ENCODE measurements around the gene FIBP. TPM values are rescaled to one million over a fixed set of nuclear protein-coding genes. Genes with fewer than 3 reads are reported as not detected.

Gene FIBP
- total and polyA plus RNA-seq, 9 donors: 47.1 to 63.8 (median 59.2) TPM

- no peak overlapping the region for H3K27ac ChIP-seq (ENCODE audit: low read length)
- H3K36me3 ChIP-seq (ENCODE audit: control insufficient read depth, insufficient read depth, low read length): peaks cover 21% of the 10 kb centered on the region
- H3K27me3 ChIP-seq (ENCODE audit: control insufficient read depth, insufficient read depth, low read length): peaks cover 4% of the 10 kb centered on the region
- H3K9me3 ChIP-seq (replicated peaks; ENCODE audit: control insufficient read depth, low read depth, low read length): no peaks in the 10 kb centered on the region
- no peak for DNase-seq
- 40% methylated on average over 2 of the region's 7 CpGs for WGBS (ENCODE audit: insufficient coverage)
- H3K4me3 ChIP-seq (ENCODE audit: low read length): no peak overlapping the region
- H3K4me1 ChIP-seq (ENCODE audit: control insufficient read depth, insufficient read depth, low read length): peaks cover 60% of the 10 kb centered on the region
These were observed 28.1 kb upstream of the FIBP start for GRCh38 chr11:65916391-65916790.

DNA sequence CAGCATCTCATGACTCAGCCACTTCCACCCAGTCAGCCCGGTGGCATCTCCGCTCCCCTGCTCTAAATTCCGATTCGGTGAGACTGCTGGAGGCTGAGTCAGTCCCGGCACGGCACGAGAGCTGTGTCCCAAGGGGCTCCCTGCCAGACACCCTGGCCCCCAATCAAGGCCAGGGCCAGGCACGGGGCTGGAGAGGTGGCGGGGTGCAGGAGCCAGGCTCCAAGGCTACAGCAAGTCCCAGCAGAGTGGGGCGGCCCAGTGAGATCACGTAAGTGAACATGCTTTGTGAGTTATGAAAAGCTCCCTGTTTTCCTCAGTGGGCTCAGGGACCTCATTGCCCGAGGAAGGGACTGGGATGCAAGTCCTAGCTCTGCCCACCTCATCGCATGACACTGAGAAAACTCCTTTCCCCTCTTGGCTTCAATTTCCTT is 27.6 kb upstream of the FIBP start:
- H3K4me3 ChIP-seq (ENCODE audit: low read length): no peak overlapping the region
- peak; percentile 42 for DNase-seq

DNA sequence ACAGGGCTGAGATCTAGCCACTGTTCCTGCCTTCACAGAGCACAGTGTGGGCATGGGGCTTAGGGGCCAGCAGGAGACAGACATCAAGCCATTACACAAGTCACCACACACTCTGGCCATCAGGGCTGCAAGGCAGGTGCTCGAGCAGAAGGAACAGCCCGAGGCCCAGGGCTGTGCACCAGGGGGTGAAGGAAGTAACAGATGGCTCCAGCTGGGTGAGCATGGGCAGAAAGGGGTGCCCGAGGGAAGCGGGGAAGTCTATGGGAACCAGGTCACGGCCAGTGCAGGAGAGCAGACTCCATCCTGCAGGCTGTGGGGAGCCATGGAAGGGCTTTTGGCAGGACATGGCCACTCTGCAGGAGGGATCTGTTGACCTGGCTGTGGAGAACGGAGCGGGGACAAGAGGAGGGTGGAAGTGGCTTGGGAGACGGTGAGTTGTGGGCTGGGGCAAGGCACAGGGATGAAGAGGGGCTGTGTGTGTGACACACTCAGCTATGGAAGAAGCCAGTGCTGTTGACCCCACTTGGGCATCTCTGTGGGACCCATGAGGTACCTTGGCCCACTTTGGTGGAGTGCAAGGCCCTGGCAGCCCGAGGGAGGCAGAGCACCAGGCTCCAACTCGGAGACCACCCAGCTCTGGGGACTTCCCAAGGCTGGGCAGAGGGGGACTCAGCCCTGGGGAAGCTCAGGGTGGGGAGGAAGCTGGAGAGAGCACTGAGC is 27.0 kb upstream of the FIBP start:
- DNase-seq: no peak
- Histone ChIP-seq H3K9me3 (replicated peaks; ENCODE audit: control insufficient read depth, low read depth, low read length) (no peaks in the 10 kb centered on the region), H3K27me3 (ENCODE audit: control insufficient read depth, insufficient read depth, low read length) (peaks cover 7% of the 10 kb centered on the region), H3K36me3 (ENCODE audit: control insufficient read depth, insufficient read depth, low read length) (peaks cover 14% of the 10 kb centered on the region), H3K27ac (ENCODE audit: low read length) (no peak overlapping the region), H3K4me1 (ENCODE audit: control insufficient read depth, insufficient read depth, low read length) (peaks cover 54% of the 10 kb centered on the region), H3K4me3 (ENCODE audit: low read length) (no peak overlapping the region)
- 63% methylated on average over 9 of the region's 10 CpGs for WGBS (ENCODE audit: insufficient coverage)

More for the DNA sequence above, 27.6 kb upstream of the FIBP start:
- no peaks in the 10 kb centered on the region for H3K9me3 ChIP-seq (replicated peaks; ENCODE audit: control insufficient read depth, low read depth, low read length)
- peaks cover 18% of the 10 kb centered on the region for H3K36me3 ChIP-seq (ENCODE audit: control insufficient read depth, insufficient read depth, low read length)
- H3K27me3 ChIP-seq (ENCODE audit: control insufficient read depth, insufficient read depth, low read length): peaks cover 4% of the 10 kb centered on the region
- peaks cover 59% of the 10 kb centered on the region for H3K4me1 ChIP-seq (ENCODE audit: control insufficient read depth, insufficient read depth, low read length)
- H3K27ac ChIP-seq (ENCODE audit: low read length): peak overlapping the region; percentile 21
- 47% methylated on average over 7 of the region's 13 CpGs for WGBS (ENCODE audit: insufficient coverage)

- WGBS (ENCODE audit: insufficient coverage): 63% methylated on average over 3 of the region's 4 CpGs
- H3K4me1 ChIP-seq (ENCODE audit: control insufficient read depth, insufficient read depth, low read length): peaks cover 44% of the 10 kb centered on the region
These were observed 24.6 kb upstream of the FIBP start for GRCh38 chr11:65912845-65913244.

DNA sequence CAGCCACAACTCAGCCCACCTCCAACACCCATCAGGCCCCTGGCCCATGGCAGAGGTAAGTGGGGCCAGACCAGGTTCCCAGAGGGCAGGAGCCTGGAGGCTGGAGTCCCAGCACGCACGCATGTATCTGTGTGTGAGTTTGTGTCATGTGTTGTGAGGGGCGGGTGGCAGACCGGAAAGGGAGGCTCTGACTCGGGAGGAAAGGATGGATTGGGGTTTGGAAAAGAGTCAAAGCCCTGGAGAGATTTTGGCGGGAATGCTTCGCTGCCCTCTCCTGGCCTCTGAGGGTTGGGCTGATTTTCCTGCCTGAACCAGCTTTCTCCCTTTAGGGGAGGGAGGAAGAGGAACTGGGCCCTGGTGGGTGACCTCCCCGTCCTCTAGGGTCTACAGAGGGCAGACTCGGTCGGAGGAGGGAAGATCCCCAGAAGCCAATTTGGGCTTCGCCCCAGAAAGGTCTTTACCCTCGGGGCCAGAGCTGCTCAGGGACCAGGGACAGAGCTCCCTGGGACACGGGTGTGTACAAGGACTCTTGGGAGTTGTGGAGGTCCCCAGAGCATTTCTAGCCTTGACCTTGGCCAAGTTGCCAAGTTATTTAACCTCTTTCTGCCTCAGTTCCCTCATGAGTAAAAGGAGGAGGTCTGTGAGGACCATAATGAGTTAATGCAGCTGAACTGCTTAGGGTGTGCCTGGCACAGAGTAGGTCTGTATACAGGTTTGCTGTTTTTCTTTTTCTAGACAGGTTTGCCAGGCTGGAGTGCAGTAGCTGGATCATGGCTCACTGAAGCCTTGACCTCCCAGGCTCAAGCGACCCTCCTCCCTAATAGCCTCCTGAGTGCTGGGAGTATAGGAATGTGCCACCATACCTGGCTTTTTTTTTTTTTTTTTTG is 23.7 kb upstream of the FIBP start:
- Histone ChIP-seq H3K27me3 (ENCODE audit: control insufficient read depth, insufficient read depth, low read length) (peaks cover 28% of the 10 kb centered on the region), H3K4me3 (ENCODE audit: low read length) (no peak overlapping the region), H3K36me3 (ENCODE audit: control insufficient read depth, insufficient read depth, low read length) (peaks cover 3% of the 10 kb centered on the region), H3K27ac (ENCODE audit: low read length) (no peak overlapping the region), H3K9me3 (replicated peaks; ENCODE audit: control insufficient read depth, low read depth, low read length) (no peaks in the 10 kb centered on the region), H3K4me1 (ENCODE audit: control insufficient read depth, insufficient read depth, low read length) (peaks cover 35% of the 10 kb centered on the region)
- DNase-seq: peak; percentile 78
- WGBS (ENCODE audit: insufficient coverage): 7% methylated on average over 7 of the region's 14 CpGs

More at GRCh38 chr11:65912845-65913244, 24.6 kb upstream of the FIBP start:
- Histone ChIP-seq H3K27me3 (ENCODE audit: control insufficient read depth, insufficient read depth, low read length) (peaks cover 22% of the 10 kb centered on the region), H3K4me3 (ENCODE audit: low read length) (no peak overlapping the region), H3K9me3 (replicated peaks; ENCODE audit: control insufficient read depth, low read depth, low read length) (no peaks in the 10 kb centered on the region), H3K27ac (ENCODE audit: low read length) (no peak overlapping the region), H3K36me3 (ENCODE audit: control insufficient read depth, insufficient read depth, low read length) (peaks cover 12% of the 10 kb centered on the region)
- DNase-seq: peak; percentile 18

- DNase-seq: no peak
- Histone ChIP-seq H3K36me3 (ENCODE audit: control insufficient read depth, insufficient read depth, low read length) (no peaks in the 10 kb centered on the region), H3K9me3 (replicated peaks; ENCODE audit: control insufficient read depth, low read depth, low read length) (no peaks in the 10 kb centered on the region), H3K27me3 (ENCODE audit: control insufficient read depth, insufficient read depth, low read length) (peaks cover 51% of the 10 kb centered on the region), H3K27ac (ENCODE audit: low read length) (no peak overlapping the region), H3K4me1 (ENCODE audit: control insufficient read depth, insufficient read depth, low read length) (peaks cover 14% of the 10 kb centered on the region), H3K4me3 (ENCODE audit: low read length) (no peak overlapping the region)
- WGBS (ENCODE audit: insufficient coverage): 65% methylated on average over 5 of the region's 6 CpGs
These were observed 19.6 kb upstream of the FIBP start for GRCh38 chr11:65907878-65908277.

GRCh38 chr11:65906602-65907001 is 18.3 kb upstream of the FIBP start:
- Histone ChIP-seq H3K4me3 (ENCODE audit: low read length) (no peak overlapping the region), H3K27me3 (ENCODE audit: control insufficient read depth, insufficient read depth, low read length) (peaks cover 58% of the 10 kb centered on the region), H3K36me3 (ENCODE audit: control insufficient read depth, insufficient read depth, low read length) (no peaks in the 10 kb centered on the region), H3K4me1 (ENCODE audit: control insufficient read depth, insufficient read depth, low read length) (peaks cover 4% of the 10 kb centered on the region), H3K27ac (ENCODE audit: low read length) (no peak overlapping the region), H3K9me3 (replicated peaks; ENCODE audit: control insufficient read depth, low read depth, low read length) (no peaks in the 10 kb centered on the region)
- 87% methylated on average over 5 of the region's 5 CpGs for WGBS (ENCODE audit: insufficient coverage)
- DNase-seq: no peak

DNA sequence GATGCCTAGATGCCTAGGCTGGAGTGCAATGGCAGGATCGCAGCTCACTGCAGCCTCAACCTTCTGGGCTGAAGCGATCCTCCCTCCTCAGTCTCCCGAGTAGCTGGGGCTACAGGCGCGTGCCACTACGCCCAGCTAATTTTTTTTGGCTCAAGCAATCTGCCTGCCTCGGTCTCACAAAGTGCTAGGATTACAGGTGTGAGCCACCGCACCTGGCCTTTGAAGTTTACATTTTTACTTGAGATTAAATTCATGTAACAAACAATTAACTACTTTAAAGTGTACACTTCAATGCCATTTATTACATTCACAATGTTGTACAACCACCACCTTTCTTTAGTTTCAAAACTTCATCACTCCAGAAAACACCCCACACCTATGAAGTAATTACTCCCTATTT is 15.4 kb upstream of the FIBP start:
- H3K4me1 ChIP-seq (ENCODE audit: control insufficient read depth, insufficient read depth, low read length): peaks cover 14% of the 10 kb centered on the region
- no peaks in the 10 kb centered on the region for H3K9me3 ChIP-seq (replicated peaks; ENCODE audit: control insufficient read depth, low read depth, low read length)
- peaks cover 71% of the 10 kb centered on the region for H3K27me3 ChIP-seq (ENCODE audit: control insufficient read depth, insufficient read depth, low read length)
- no peaks in the 10 kb centered on the region for H3K36me3 ChIP-seq (ENCODE audit: control insufficient read depth, insufficient read depth, low read length)
- 60% methylated on average over 6 of the region's 8 CpGs for WGBS (ENCODE audit: insufficient coverage)
- no peak for DNase-seq
- no peak overlapping the region for H3K4me3 ChIP-seq (ENCODE audit: low read length)
- no peak overlapping the region for H3K27ac ChIP-seq (ENCODE audit: low read length)

GRCh38 chr11:65903068-65903481 is 14.8 kb upstream of the FIBP start:
- no peak overlapping the region for H3K27ac ChIP-seq (ENCODE audit: low read length)
- peaks cover 77% of the 10 kb centered on the region for H3K27me3 ChIP-seq (ENCODE audit: control insufficient read depth, insufficient read depth, low read length)
- no peak overlapping the region for H3K4me3 ChIP-seq (ENCODE audit: low read length)
- peaks cover 14% of the 10 kb centered on the region for H3K4me1 ChIP-seq (ENCODE audit: control insufficient read depth, insufficient read depth, low read length)
- DNase-seq: no peak
- H3K9me3 ChIP-seq (replicated peaks; ENCODE audit: control insufficient read depth, low read depth, low read length): no peaks in the 10 kb centered on the region
- WGBS (ENCODE audit: insufficient coverage): 0% methylated on average over 1 of the region's 5 CpGs
- H3K36me3 ChIP-seq (ENCODE audit: control insufficient read depth, insufficient read depth, low read length): no peaks in the 10 kb centered on the region

GRCh38 chr11:65900899-65901180 is 12.6 kb upstream of the FIBP start:
- no peak overlapping the region for H3K27ac ChIP-seq (ENCODE audit: low read length)
- no peak overlapping the region for H3K4me3 ChIP-seq (ENCODE audit: low read length)
- WGBS (ENCODE audit: insufficient coverage): 35% methylated on average over 4 of the region's 11 CpGs
- peaks cover 14% of the 10 kb centered on the region for H3K4me1 ChIP-seq (ENCODE audit: control insufficient read depth, insufficient read depth, low read length)
- H3K36me3 ChIP-seq (ENCODE audit: control insufficient read depth, insufficient read depth, low read length): no peaks in the 10 kb centered on the region
- DNase-seq: no peak
- H3K9me3 ChIP-seq (replicated peaks; ENCODE audit: control insufficient read depth, low read depth, low read length): no peaks in the 10 kb centered on the region
- peaks cover 76% of the 10 kb centered on the region for H3K27me3 ChIP-seq (ENCODE audit: control insufficient read depth, insufficient read depth, low read length)
